ENCODE measurements around the gene TRMT10C.
"Not testable (repeated sequence)": the region's sequence is repeated elsewhere in the genome, so short reads cannot be mapped to it uniquely, and the experiment has no call there.

The TRMT10C gene

DNA sequence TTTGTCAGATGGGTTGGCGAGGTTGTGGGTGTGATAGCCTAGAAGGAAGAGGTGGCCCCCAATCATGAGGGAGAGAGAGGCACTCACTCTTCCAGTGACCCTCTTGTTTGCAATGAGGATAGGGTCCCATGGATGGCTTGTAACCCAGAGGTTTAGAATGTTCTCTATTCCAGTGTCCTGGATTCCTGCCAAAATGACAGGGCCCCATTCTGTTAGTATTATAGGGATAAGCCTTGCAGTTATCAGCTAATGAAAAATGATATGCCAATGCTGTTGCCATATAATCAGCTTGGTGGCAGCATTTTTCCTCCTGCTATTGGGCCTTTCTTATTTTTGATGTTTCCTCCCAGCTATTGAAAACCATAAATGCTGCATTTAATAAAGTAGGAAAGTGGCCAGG, 25.4 kb upstream of the TRMT10C start:
- TF ChIP-seq, protein P1, sequence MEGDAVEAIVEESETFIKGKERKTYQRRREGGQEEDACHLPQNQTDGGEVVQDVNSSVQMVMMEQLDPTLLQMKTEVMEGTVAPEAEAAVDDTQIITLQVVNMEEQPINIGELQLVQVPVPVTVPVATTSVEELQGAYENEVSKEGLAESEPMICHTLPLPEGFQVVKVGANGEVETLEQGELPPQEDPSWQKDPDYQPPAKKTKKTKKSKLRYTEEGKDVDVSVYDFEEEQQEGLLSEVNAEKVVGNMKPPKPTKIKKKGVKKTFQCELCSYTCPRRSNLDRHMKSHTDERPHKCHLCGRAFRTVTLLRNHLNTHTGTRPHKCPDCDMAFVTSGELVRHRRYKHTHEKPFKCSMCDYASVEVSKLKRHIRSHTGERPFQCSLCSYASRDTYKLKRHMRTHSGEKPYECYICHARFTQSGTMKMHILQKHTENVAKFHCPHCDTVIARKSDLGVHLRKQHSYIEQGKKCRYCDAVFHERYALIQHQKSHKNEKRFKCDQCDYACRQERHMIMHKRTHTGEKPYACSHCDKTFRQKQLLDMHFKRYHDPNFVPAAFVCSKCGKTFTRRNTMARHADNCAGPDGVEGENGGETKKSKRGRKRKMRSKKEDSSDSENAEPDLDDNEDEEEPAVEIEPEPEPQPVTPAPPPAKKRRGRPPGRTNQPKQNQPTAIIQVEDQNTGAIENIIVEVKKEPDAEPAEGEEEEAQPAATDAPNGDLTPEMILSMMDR (IDR thresholded peaks at IDR 0.05; ENCODE audit: low read depth, low read length, missing control alignments): no peak
- no peak overlapping the region for H3K27ac ChIP-seq
- no peaks in the 10 kb centered on the region for H3K27me3 ChIP-seq (replicated peaks)
- no peak for DNase-seq
- H3K36me3 ChIP-seq (replicated peaks): no peaks in the 10 kb centered on the region
- H3K4me3 ChIP-seq (ENCODE audit: low read depth, low read length): no peak overlapping the region
- in situ Hi-C loops (cut with HindIII; ENCODE audit: low pct_ligation_motif_present, low sequenced_read_pairs): no loop called here

DNA sequence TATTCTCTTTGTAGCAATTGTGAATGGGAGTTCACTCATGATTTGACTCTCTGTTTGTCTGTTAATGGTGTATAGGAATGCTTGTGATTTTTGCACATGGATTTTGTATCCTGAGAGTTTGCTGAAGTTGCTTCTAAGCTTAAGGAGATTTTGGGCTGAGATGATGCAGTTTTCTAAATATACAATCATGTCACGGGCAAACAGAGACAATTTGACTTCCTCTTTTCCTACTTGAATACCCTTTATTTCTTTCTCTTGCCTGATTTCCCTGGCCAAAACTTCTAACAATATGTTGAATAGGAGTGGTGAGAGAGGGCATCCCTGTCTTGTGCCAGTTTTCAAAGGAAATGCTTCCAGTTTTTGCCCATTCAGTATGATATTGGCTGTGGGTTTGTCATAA, 24.7 kb upstream of the TRMT10C start:
- H3K27ac ChIP-seq; H3K4me3 ChIP-seq (ENCODE audit: low read depth, low read length); in situ Hi-C loops (cut with HindIII; ENCODE audit: low pct_ligation_motif_present, low sequenced_read_pairs); H3K27me3 ChIP-seq (replicated peaks); H3K36me3 ChIP-seq (replicated peaks); DNase-seq: not testable (repeated sequence)

DNA sequence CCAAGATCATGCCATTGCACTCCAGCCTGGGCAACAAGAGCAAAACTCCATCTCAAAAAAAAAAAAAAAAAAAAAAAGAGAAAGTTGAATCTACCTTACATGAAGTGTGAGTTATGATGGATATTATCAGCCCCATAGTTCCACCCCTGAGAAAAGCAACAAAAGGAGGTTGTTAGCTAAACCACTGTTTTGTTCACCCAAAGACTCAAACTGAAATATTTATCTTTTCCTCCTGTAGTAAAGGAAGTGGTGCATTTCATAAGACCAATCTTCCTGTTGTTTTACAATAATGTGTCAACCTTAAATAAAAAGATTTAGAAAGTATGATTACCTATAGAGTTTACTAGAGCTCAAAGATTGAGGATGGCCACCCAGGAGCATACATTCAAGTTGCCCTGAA, 18.7 kb upstream of the TRMT10C start:
- TF ChIP-seq, protein P1 (IDR thresholded peaks at IDR 0.05; ENCODE audit: low read depth, low read length, missing control alignments): no peak
- no peak overlapping the region for H3K27ac ChIP-seq
- H3K4me3 ChIP-seq (ENCODE audit: low read depth, low read length): no peak overlapping the region
- H3K27me3 ChIP-seq (replicated peaks): no peaks in the 10 kb centered on the region
- DNase-seq: no peak
- no peaks in the 10 kb centered on the region for H3K36me3 ChIP-seq (replicated peaks)
- in situ Hi-C loops (cut with HindIII; ENCODE audit: low pct_ligation_motif_present, low sequenced_read_pairs): no loop called here

DNA sequence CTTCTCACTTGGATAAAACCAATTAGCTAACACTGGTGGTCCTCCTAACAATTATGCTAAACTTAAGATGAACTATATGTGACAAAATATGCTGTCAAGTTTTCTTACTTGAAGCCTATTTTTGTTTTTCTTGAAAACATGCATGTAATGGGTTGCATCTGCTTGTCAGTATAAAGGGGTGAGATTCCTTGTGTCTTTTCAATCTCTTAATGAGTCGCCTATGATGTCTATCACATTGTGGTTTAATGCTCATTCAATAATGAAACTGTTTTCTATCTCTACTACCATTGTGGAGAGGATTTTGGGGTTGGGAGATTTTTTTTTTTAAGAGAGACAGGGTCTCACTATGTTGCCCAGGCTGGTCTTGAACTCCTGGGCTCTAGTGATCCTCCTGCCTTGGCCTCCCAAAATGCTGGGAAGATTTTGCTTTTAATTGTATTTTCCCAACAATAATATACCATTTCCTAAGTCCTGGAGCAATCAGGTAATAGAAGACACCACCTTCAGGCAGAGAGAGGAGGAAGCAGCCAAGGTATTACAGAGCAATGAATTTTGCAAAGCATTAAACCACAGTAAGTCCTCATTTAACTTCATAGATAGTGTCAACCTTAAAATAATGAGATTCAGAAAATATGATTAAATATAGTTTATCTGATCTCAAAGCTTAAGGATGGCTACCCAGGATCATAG, 17.4 kb upstream of the TRMT10C start:
- no peaks in the 10 kb centered on the region for H3K27me3 ChIP-seq (replicated peaks)
- no peak overlapping the region for H3K4me3 ChIP-seq (ENCODE audit: low read depth, low read length)
- in situ Hi-C loops (cut with HindIII; ENCODE audit: low pct_ligation_motif_present, low sequenced_read_pairs): no loop called here
- TF ChIP-seq, protein P1 (IDR thresholded peaks at IDR 0.05; ENCODE audit: low read depth, low read length, missing control alignments): peak; percentile 25
- H3K27ac ChIP-seq: no peak overlapping the region
- H3K36me3 ChIP-seq (replicated peaks): no peaks in the 10 kb centered on the region
- DNase-seq: no peak

DNA sequence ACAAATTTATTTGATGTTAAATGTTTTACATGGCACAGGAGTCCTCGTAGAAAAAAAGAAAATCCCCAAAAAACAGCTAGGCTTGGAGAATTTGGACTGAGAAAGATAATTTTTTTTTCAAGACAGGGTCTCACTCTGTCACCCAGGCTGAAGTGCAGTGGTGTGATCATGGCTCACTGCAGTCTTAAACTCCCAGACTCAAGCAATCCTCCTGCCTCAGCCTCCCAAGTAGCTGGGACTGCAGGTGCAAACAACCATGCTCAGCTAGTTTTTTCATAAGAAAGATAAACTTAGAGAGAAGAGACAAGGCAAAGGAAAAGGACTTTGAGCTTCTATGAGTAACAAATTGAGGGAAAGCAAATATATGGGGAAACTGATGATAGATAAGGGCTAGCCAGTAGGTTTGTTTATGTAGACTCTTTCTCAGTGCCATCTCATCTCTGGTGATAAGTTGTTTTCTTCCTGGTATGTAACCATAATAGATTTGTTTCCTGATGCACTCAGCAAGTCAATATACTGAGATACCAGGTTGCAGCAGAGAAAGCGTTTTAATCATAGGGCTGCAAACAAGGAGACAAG, 13.1 kb upstream of the TRMT10C start:
- DNase-seq: no peak
- TF ChIP-seq, protein P1 (IDR thresholded peaks at IDR 0.05; ENCODE audit: low read depth, low read length, missing control alignments): no peak
- Histone ChIP-seq H3K27ac (no peak overlapping the region), H3K4me3 (ENCODE audit: low read depth, low read length) (no peak overlapping the region), H3K27me3 (replicated peaks) (no peaks in the 10 kb centered on the region), H3K36me3 (replicated peaks) (no peaks in the 10 kb centered on the region)
- in situ Hi-C loops (cut with HindIII; ENCODE audit: low pct_ligation_motif_present, low sequenced_read_pairs): no loop called here

DNA sequence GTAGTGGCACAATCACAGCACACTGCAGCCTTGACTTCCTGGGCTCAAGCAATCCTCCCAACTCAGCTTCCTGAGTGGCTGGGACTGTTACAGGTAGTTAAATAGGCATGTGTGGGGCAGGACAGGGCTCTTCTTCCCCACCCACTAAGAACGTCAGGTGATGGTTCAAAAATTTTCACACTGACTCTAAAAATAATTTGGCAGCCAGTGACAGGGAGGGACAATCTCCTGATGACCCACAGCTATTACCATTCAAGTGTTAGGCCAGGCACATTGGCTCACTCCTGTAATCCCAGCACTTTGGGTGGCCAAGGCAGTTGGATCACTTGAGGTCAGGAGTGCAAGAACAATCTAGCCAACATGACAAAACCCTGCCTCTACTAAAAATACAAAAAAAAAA, 12.2 kb upstream of the TRMT10C start:
- Histone ChIP-seq H3K27ac (no peak overlapping the region), H3K4me3 (ENCODE audit: low read depth, low read length) (no peak overlapping the region), H3K36me3 (replicated peaks) (no peaks in the 10 kb centered on the region), H3K27me3 (replicated peaks) (no peaks in the 10 kb centered on the region)
- no peak for DNase-seq
- in situ Hi-C loops (cut with HindIII; ENCODE audit: low pct_ligation_motif_present, low sequenced_read_pairs): no loop called here
- TF ChIP-seq, protein P1 (IDR thresholded peaks at IDR 0.05; ENCODE audit: low read depth, low read length, missing control alignments): no peak

DNA sequence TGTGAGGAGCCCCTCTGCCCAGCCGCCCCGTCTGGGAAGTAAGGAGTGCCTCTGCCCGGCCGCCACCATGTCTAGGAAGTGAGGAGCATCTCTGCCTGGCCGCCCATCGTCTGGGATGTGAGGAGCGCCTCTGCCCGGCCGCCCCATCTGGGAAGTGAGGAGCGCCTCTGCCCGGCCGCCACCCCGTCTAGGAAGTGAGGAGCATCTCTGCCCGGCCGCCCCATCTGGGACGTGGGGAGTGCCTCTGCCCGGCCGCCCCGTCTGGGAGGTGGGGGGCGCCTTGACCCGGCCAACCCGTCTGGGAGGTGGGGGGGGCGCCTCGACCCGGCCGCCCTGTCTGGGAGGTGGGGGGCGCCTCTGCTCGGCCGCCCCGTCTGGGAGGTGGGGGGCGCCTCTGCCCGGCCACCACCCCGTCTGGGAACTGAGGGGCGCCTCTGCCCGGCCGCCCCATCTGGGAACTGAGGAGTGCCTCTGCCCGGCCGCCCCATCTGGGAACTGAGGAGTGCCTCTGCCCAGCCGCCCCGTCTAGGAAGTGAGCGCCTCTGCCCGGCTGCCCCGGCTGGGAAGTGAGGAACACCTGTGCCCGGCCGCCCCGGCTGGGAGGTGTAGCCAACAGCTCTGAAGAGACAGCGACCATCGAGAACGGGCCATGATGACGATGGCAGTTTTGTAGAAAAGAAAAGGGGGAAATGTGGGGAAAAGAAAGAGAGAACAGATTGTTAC, 10.1 kb upstream of the TRMT10C start:
- H3K27ac ChIP-seq; H3K36me3 ChIP-seq (replicated peaks); DNase-seq; in situ Hi-C loops (cut with HindIII; ENCODE audit: low pct_ligation_motif_present, low sequenced_read_pairs); H3K4me3 ChIP-seq (ENCODE audit: low read depth, low read length); H3K27me3 ChIP-seq (replicated peaks): not testable (repeated sequence)

DNA sequence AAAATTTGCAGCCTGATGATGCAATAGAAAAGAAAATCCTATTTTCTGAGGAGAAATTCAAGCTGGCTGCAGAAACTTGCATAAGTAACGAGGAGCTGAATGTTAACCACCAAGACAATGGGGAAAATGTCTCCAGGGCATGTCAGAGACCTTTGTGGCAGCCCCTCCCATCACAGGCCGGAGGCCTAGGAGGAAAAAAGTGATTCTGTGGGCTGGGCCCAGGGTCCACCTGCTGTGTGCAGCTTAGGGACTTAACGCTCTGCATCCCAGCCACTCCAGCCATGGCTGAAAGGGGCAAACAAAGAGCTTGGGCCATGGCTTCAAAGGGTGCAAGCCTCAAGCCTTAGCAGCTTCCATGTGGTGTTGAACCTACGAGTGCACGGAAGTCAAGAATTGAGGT, 8.3 kb upstream of the TRMT10C start:
- in situ Hi-C loops (cut with HindIII; ENCODE audit: low pct_ligation_motif_present, low sequenced_read_pairs); H3K4me3 ChIP-seq (ENCODE audit: low read depth, low read length); DNase-seq; H3K27ac ChIP-seq; H3K36me3 ChIP-seq (replicated peaks); H3K27me3 ChIP-seq (replicated peaks): not testable (repeated sequence)
